T-helper 1 cell (primary cell): ENCODE measurements around the gene UPK3BL1.
"Not testable (repeated sequence)": the region's sequence is repeated elsewhere in the genome, so short reads cannot be mapped to it uniquely, and the experiment has no call there.

ENCODE experiments used
- DNase-seq, 5 donors: peaks; one replicate each; pipeline ENCODE4 v3.0.0-alpha.2; 2012 to 2020
- total RNA-seq, 4 donors: gene quantifications; one replicate each; lab custom pipeline; 2026; lab: John Stamatoyannopoulos, UW

UPK3BL1 gene
- 0 reads per million in 4 donors for total RNA-seq

DNA sequence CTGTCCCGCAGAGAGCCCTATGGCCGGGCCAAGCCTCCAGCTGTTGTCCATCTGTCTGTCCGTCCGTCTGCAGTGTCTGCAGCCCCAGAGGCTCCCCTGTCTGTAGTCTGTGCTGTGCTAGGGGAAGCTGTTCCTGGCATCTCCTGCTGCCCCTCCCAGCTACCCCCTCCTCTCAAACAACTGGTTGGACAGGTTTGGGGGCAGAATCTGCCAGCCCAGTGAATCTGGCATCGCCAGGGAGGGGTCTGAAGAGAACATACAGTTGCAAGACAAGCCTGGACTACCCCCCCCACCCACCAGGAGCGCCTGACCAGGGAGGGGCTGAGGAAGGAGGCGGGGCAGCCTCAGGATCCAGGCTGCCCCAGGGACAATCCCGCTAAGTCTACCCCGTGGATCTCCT, at the start of gene UPK3BL1:
Gene UPK3BL1, minus strand, starts transcription at position 101 of the 400 bp plus-strand sequence. Its CDS starts 50 bp downstream, at position 51.
- DNase-seq, result not testable (repeated sequence)

DNA sequence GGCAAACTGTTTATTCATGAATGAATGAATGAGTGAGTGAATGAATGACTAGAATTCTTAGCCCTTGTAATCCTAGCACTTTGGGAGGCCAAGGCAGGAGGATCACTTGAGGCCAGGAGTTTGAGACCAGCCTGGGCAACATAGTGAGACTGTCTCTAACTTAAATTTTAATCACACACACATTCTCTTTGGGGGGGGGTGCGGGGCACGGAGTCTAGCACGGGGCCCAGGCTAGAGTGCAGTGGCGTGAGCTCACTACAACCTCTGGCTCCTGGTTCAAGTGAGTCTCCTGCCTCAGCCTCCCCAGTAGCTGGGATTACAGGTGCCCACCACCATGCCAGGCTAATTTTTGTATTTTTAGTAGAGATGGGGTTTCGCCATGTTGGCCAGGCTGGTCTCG, 48.0 kb upstream of the UPK3BL1 start:
- DNase-seq, result peak in 1 of 5 donors; percentile 2

DNA sequence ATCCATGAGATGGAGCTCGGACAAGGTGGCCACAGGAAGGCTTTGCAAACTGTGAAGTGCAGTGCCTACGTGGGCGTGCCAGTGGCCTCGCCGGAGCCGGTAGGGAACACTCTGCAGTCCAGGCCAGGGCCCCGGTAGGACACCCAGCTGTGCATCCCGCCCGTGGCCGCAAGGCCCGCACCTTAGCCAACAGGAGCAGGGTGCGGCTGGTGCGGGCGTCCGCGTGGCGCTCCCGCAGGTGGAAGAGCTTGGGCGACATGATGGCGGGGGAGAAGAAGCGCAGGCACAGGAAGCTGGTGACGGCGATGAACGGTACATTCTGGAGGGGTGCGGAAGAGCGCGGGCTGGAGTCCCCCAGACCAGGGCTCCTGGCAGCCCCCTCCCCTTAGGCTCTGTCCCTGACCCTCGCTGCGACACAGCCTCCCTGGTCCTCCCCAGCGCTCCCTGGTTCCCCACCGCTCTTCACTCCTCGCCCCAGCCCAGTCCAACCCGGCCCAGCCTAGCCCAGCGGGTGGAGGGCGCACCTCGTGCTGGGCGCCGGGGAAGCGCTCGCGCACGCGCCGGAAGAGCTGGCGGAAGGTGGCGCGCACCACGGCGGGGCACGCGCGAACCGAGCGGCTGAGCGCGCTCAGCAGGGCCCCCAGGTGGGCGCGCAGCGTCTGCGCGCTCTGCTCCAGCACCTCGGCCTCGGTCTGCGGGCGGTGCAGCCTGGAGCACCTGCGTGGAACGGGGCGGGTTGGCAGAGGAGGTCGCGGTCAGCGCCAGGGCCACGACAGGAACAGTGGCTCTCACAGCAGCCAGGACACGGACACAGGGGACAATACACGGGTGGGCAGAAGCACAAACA, 47.1 kb upstream of the UPK3BL1 start:
- DNase-seq, result peak in 2 of 5 donors; percentile 1 to 6

- DNase-seq, result not testable (repeated sequence)
Observed at GRCh38 chr7:102688299-102689036, 45.9 kb upstream of the UPK3BL1 start.

DNA sequence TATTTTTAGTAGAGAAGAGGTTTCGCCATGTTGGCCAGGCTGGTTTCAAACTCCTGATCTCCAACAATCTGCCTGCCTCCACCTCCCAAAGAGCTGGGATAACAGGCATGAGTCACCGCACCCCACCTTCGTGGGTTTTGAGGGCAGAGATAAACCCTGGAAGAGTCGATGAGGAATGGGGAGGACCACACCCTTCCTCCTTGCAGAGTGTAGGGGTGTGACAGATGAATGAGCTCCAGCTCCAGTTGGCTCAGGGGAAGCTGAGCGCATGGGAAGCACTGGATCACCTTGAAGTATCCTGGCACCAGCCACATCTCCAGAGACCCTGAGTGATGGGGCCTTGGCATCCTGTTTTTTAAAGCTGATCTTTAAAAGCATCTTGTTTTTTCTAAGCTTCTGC, 40.0 kb upstream of the UPK3BL1 start:
- not testable (repeated sequence) for DNase-seq

DNA sequence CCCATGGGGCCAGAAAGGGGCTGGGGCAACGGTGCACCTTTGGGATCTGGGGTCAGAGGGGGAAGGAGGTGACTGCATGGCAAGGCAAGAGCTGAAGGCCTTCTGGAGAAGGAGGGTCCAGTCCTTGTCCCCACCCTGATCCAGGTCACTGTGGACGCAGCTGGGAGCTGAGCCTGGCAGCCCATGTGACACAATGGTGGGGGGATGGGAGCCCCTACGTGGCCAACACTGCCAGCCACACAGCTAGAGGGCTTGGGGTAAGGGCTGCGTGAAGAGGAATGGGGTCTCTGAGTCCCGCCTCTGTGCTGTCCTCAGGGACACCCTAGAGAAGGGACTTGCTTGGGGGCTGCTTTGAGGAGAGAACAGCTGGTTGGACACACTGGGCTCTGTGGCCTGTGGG, 38.2 kb upstream of the UPK3BL1 start:
- DNase-seq, result not testable (repeated sequence)

GRCh38 chr7:102675545-102675944, 33.0 kb upstream of the UPK3BL1 start:
- DNase-seq, result not testable (repeated sequence)

- not testable (repeated sequence) for DNase-seq
Observed at GRCh38 chr7:102673447-102674067, 31.0 kb upstream of the UPK3BL1 start.

GRCh38 chr7:102671956-102672307, 29.3 kb upstream of the UPK3BL1 start:
- not testable (repeated sequence) for DNase-seq

- peak in 2 of 5 donors; percentile 5 to 82 for DNase-seq
Observed at GRCh38 chr7:102671166-102671955, 28.8 kb upstream of the UPK3BL1 start, which contains the start of gene POLR2J2. TSS of gene POLR2J2 (minus strand) at chr7:102671663. CDS start at chr7:102671601, 62 bp downstream.

- not testable (repeated sequence) for DNase-seq
Observed at GRCh38 chr7:102667523-102667922, 24.9 kb upstream of the UPK3BL1 start.

DNA sequence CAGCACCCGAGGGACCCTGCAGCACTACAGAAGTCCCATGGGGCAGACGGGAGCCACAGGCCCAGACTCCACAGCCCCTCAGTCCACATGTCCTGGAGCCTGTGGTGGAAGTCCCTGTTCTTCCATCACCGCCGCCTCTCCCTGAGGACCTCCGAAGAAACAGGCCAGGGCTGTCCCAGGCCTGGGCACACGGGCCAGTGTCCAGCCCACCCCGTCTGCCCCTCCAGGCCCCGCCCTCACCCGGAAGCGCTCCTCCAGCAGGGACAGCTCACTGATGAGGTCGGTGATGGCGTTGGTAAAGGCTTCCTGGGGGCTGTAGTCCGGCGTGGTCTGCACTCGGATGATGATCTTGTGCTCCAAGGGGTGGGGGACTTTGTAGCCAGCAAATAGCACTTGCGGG, 24.3 kb upstream of the UPK3BL1 start:
- not testable (repeated sequence) for DNase-seq

DNA sequence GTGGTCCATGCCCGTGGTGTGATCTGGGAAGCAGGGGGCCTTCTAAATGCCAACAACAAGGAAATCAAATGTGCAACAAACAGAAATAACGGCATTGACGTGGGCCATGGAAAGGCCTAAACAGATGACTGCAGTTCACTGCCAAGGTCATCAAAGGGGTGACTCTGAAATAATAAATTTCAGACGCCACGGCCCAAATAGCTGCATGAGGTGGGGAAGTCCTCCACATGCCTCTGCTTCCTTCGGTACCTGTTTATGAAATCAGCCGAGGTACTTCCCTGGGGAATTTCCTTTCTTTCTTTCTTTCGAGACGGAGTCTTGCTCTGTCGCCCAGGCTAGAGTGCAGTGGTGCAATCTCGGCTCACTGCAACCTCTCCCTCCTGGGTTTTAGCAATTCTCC, 22.2 kb upstream of the UPK3BL1 start:
- DNase-seq, result not testable (repeated sequence)

DNA sequence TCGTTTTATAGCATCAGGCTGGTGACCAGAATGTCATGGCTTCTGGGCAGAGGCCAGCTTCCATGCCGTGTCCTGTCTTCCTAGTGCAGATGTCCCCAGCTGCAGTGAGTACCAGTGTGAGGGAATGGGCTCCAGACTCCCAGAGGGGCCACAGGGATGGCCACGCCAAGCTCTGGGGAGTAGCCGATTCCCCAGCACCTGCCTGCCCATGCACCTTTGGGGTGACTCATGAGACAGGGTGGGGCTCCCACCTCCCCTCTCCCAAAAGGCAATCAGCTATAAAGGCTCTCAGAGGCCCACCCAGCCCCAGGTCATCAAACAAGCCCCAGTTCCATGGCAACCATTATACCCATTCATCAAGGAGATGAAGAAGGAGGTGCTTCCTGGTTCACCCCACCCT, 7.3 kb upstream of the UPK3BL1 start, which contains the start of gene SPDYE2B:
Gene SPDYE2B, plus strand, starts transcription at position 396 of the 400 bp plus-strand sequence. CDS start 2,030 bp downstream, outside the sequence.
- DNase-seq, result not testable (repeated sequence)

- not testable (repeated sequence) for DNase-seq
Observed at GRCh38 chr7:102647813-102648212, 5.2 kb upstream of the UPK3BL1 start.

GRCh38 chr7:102643404-102643803, 813 bp upstream of the UPK3BL1 start:
- DNase-seq, result not testable (repeated sequence)

GRCh38 chr7:102638848-102639247, 3.7 kb downstream of the UPK3BL1 start:
- peak in 1 of 5 donors; percentile 15 for DNase-seq

GRCh38 chr7:102636956-102637355, 5.6 kb downstream of the UPK3BL1 start:
- not testable (repeated sequence) for DNase-seq

DNA sequence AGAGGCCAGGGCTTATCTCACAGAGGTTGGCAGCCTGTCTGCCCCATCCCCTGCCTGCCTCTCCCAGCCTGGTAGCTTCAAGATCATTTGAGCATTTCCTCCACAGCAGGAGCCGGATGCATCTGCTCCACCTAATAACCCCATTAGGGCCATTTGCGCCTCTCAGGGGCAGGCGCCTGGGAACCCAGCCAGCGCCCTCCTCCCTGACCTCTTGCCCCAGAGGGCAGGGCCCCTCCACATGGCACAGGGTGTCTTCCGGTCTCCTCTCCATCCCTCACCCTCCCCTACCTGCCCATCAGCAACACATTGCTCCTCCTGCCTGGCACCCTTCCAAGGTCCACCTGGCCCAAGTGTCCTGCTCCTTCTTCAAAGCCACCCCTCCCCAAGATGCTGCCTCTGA, 7.2 kb downstream of the UPK3BL1 start:
- DNase-seq, result not testable (repeated sequence)

- not testable (repeated sequence) for DNase-seq
Observed at GRCh38 chr7:102634299-102634698, 8.3 kb downstream of the UPK3BL1 start.

DNA sequence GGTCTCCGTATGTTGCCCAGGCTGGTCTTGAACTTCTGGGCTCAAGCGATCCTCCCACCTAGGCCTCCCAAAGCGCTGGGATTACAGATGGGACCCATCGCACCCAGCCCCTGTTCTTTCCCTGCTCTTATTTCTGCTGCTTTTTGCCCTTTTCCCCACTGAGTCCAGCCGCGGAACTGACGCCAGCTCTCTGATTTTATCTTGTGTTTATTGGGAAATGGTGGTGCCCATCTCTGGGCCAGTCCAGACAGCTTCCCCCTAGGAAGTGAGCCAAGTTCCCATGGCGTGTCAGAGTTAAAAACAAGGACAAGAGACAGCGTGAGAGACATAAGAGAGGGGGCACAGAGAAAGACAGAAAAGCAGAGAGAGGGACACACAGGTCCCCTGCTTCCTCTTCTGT, 12.0 kb downstream of the UPK3BL1 start:
- not testable (repeated sequence) for DNase-seq
